DMS53 treated with DMSO at 0.1 percent for 48 hours (cell line): ENCODE data around the gene ERC2.
"Not testable (repeated sequence)": the region's sequence is repeated elsewhere in the genome, so short reads cannot be mapped to it uniquely, and the experiment has no call there.

Source experiments
- DNase-seq: peaks from one replicate; lab custom pipeline; 2025; ENCODE audit not compliant: unreplicated experiment; lab: John Stamatoyannopoulos, UW

ERC2 gene

GRCh38 chr3:56015374-56015773 is 452.9 kb downstream of the ERC2 start:
- not testable (repeated sequence) for DNase-seq

GRCh38 chr3:56012721-56013120 is 455.5 kb downstream of the ERC2 start:
- DNase-seq: no peak

GRCh38 chr3:56005196-56005805 is 463.0 kb downstream of the ERC2 start:
- DNase-seq: no peak

- no peak for DNase-seq
Observed at GRCh38 chr3:56003129-56003528, 465.1 kb downstream of the ERC2 start.

- no peak for DNase-seq
Observed at GRCh38 chr3:56001991-56002390, 466.3 kb downstream of the ERC2 start.

GRCh38 chr3:56001537-56001936 is 466.7 kb downstream of the ERC2 start:
- DNase-seq: no peak

- no peak for DNase-seq
Observed at GRCh38 chr3:55989366-55989765, 478.9 kb downstream of the ERC2 start.

- no peak for DNase-seq
Observed at GRCh38 chr3:55988905-55989304, 479.4 kb downstream of the ERC2 start.

- DNase-seq: no peak
Observed at GRCh38 chr3:55984626-55985025, 483.6 kb downstream of the ERC2 start.

GRCh38 chr3:55978953-55979352 is 489.3 kb downstream of the ERC2 start:
- DNase-seq: no peak

- no peak for DNase-seq
Observed at GRCh38 chr3:55974421-55975165, 493.7 kb downstream of the ERC2 start.

- no peak for DNase-seq
Observed at GRCh38 chr3:55969634-55970033, 498.6 kb downstream of the ERC2 start.

- DNase-seq: no peak
Observed at GRCh38 chr3:55968331-55968730, 499.9 kb downstream of the ERC2 start.

- DNase-seq: no peak
Observed at GRCh38 chr3:55966566-55966965, 501.7 kb downstream of the ERC2 start.

- DNase-seq: no peak
Observed at GRCh38 chr3:55965776-55966175, 502.5 kb downstream of the ERC2 start.

- no peak for DNase-seq
Observed at GRCh38 chr3:55964491-55964985, 503.7 kb downstream of the ERC2 start.

- DNase-seq: no peak
Observed at GRCh38 chr3:55963601-55964000, 504.7 kb downstream of the ERC2 start.

- DNase-seq: no peak
Observed at GRCh38 chr3:55959471-55960080, 508.7 kb downstream of the ERC2 start.

GRCh38 chr3:55958605-55959004 is 509.7 kb downstream of the ERC2 start:
- no peak for DNase-seq

GRCh38 chr3:55955891-55956477 is 512.3 kb downstream of the ERC2 start:
- DNase-seq: no peak

- DNase-seq: no peak
Observed at GRCh38 chr3:55951388-55951787, 516.9 kb downstream of the ERC2 start.

GRCh38 chr3:55947406-55947805 is 520.9 kb downstream of the ERC2 start:
- no peak for DNase-seq
